ENCODE results near the gene CARD8. TPM values are rescaled to one million over a fixed set of nuclear protein-coding genes. Genes with fewer than 3 reads are reported as not detected.

CARD8 gene
- total RNA-seq, 1 experiment from 2014 or later: 8.7 TPM

DNA sequence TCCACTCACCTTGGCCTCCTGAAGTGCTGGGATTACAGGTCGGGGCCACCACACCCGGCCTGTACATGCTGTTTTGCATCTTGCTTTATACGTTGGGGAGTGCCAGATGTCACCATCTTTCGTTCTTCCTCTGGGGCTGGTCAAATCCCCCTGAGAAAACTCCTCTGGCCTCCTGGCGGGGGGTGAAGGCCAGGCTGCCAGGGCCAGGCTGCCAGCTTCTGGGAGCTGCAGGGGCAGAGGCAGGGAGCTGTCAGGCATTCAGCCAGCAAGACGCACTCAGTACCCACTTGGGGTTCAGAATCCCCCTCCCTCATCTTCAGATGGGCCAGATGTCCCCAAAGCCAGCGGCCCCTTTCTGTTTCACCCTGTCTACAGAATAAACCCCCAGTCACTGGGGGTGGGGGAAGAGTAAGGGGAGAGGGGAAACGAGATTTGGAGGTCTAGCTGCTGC lies 69.1 kb downstream of the CARD8 start:
- Histone ChIP-seq H3K4me1 (ENCODE audit: insufficient read depth, low read length) (peaks cover 11% of the 10 kb centered on the region), H4K20me1 (ENCODE audit: low read length) (no peaks in the 10 kb centered on the region), H3K27me3 (ENCODE audit: low read length) (no peaks in the 10 kb centered on the region), H3K9me3 (ENCODE audit: low read length) (no peaks in the 10 kb centered on the region), H2AFZ (ENCODE audit: low read length) (no peak overlapping the region), H3K36me3 (ENCODE audit: low read depth, low read length) (0 out of 2 replicates have a peak, but pooled peaks cover under 1% of the 10 kb centered on the region), H3F3A (ENCODE audit: low read length, unreplicated experiment) (no peaks in the 10 kb centered on the region), H3K27ac (ENCODE audit: low read length) (no peak overlapping the region), H3K9ac (ENCODE audit: low read length) (no peak overlapping the region), H3K4me3 (ENCODE audit: low read length) (no peak overlapping the region), H3K9me2 (replicated peaks; ENCODE audit: low read length) (no peaks in the 10 kb centered on the region), H3K79me2 (ENCODE audit: low read length) (no peaks in the 10 kb centered on the region), H3K4me2 (ENCODE audit: low read length) (no peak overlapping the region)
- ChIA-PET CTCF (no interaction called here), POLR2A (ENCODE audit: unreplicated experiment) (no interaction called here)
- DNase-seq (no peak), ATAC-seq (no peak)
- no TSS peak for BruUV-seq (replicated peaks)
- TF ChIP-seq EZH2 (IDR thresholded peaks at IDR 0.05; ENCODE audit: low read length, unreplicated experiment) (no peak), EZH2phosphoT487 (IDR thresholded peaks at IDR 0.05; ENCODE audit: borderline replicate concordance, low read length) (no peak)
- TF ChIP-seq, protein P1, sequence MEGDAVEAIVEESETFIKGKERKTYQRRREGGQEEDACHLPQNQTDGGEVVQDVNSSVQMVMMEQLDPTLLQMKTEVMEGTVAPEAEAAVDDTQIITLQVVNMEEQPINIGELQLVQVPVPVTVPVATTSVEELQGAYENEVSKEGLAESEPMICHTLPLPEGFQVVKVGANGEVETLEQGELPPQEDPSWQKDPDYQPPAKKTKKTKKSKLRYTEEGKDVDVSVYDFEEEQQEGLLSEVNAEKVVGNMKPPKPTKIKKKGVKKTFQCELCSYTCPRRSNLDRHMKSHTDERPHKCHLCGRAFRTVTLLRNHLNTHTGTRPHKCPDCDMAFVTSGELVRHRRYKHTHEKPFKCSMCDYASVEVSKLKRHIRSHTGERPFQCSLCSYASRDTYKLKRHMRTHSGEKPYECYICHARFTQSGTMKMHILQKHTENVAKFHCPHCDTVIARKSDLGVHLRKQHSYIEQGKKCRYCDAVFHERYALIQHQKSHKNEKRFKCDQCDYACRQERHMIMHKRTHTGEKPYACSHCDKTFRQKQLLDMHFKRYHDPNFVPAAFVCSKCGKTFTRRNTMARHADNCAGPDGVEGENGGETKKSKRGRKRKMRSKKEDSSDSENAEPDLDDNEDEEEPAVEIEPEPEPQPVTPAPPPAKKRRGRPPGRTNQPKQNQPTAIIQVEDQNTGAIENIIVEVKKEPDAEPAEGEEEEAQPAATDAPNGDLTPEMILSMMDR (conservative IDR thresholded peaks at IDR 0.05; ENCODE audit: low read depth, low read length): no peak
- intact Hi-C loops (cut with micrococcal nuclease): no loop called here

DNA sequence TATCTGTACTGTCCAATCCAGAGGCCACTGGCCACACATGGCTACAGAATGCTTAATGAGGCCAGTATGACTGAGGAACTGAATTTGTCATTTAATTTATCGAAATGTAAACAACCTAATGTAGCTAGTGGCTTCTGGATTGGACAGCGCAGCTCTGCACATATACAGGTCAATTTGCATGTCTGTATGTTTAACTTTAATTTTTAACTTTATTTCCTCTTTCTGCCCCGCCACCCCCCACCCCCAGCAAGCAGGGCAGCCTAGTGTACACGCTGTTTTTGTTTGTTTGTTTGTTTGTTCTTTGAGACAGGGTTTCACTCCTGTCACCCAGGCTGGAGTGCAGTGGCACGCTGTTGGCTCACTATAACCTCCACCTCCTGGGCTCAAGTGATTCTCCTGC lies 69.7 kb downstream of the CARD8 start:
- Histone ChIP-seq H3F3A (ENCODE audit: low read length, unreplicated experiment) (no peaks in the 10 kb centered on the region), H3K9me2 (replicated peaks; ENCODE audit: low read length) (no peaks in the 10 kb centered on the region), H3K36me3 (ENCODE audit: low read depth, low read length) (0 out of 2 replicates have a peak, but pooled peaks cover 4% of the 10 kb centered on the region), H3K4me3 (ENCODE audit: low read length) (no peak overlapping the region), H4K20me1 (ENCODE audit: low read length) (no peaks in the 10 kb centered on the region), H3K9ac (ENCODE audit: low read length) (no peak overlapping the region), H3K79me2 (ENCODE audit: low read length) (no peaks in the 10 kb centered on the region), H3K4me2 (ENCODE audit: low read length) (no peak overlapping the region), H3K27ac (ENCODE audit: low read length) (no peak overlapping the region), H3K9me3 (ENCODE audit: low read length) (no peaks in the 10 kb centered on the region), H2AFZ (ENCODE audit: low read length) (no peak overlapping the region), H3K4me1 (ENCODE audit: insufficient read depth, low read length) (peaks cover 11% of the 10 kb centered on the region), H3K27me3 (ENCODE audit: low read length) (no peaks in the 10 kb centered on the region)
- no TSS peak for BruUV-seq (replicated peaks)
- intact Hi-C loops (cut with micrococcal nuclease): no loop called here
- ChIA-PET POLR2A (ENCODE audit: unreplicated experiment) (no interaction called here), CTCF (no interaction called here)
- no peak for ATAC-seq
- no peak for DNase-seq
- TF ChIP-seq EZH2 (IDR thresholded peaks at IDR 0.05; ENCODE audit: low read length, unreplicated experiment) (no peak), EZH2phosphoT487 (IDR thresholded peaks at IDR 0.05; ENCODE audit: borderline replicate concordance, low read length) (no peak)
- TF ChIP-seq, protein P1 (conservative IDR thresholded peaks at IDR 0.05; ENCODE audit: low read depth, low read length): no peak

DNA sequence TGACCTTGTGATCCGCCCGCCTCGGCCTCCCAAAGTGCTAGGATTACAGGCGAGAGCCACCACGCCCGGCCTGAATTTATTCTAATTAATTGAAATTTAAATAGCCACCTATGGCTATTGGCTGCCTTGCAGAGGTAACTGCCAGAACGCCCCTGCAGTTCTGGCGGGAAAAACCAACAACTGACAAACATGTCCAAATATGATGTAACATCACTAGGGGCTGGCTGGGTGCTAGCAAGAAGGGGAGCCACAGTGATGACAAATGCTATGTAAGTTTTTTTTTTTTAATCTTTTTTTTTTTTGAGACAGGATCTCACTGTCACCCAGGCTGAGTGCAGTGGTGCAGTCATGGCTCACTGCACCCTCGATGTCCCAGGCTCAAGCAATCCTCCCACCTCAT lies 72.4 kb downstream of the CARD8 start:
- Histone ChIP-seq H3K36me3 (ENCODE audit: low read depth, low read length) (0 out of 2 replicates have a peak, but pooled peaks cover 4% of the 10 kb centered on the region), H3K4me1 (ENCODE audit: insufficient read depth, low read length) (no peaks in the 10 kb centered on the region), H3K27me3 (ENCODE audit: low read length) (no peaks in the 10 kb centered on the region), H3K9me3 (ENCODE audit: low read length) (no peaks in the 10 kb centered on the region), H3K4me3 (ENCODE audit: low read length) (no peak overlapping the region), H3K79me2 (ENCODE audit: low read length) (no peaks in the 10 kb centered on the region), H3K9me2 (replicated peaks; ENCODE audit: low read length) (no peaks in the 10 kb centered on the region), H4K20me1 (ENCODE audit: low read length) (no peaks in the 10 kb centered on the region), H2AFZ (ENCODE audit: low read length) (no peak overlapping the region), H3F3A (ENCODE audit: low read length, unreplicated experiment) (no peaks in the 10 kb centered on the region), H3K9ac (ENCODE audit: low read length) (no peak overlapping the region), H3K27ac (ENCODE audit: low read length) (no peak overlapping the region), H3K4me2 (ENCODE audit: low read length) (no peak overlapping the region)
- ATAC-seq: no peak
- DNase-seq: no peak
- TF ChIP-seq EZH2 (IDR thresholded peaks at IDR 0.05; ENCODE audit: low read length, unreplicated experiment): no peak
- TF ChIP-seq EZH2phosphoT487 (IDR thresholded peaks at IDR 0.05; ENCODE audit: borderline replicate concordance, low read length): no peak
- TF ChIP-seq, protein P1 (conservative IDR thresholded peaks at IDR 0.05; ENCODE audit: low read depth, low read length): no peak
- ChIA-PET POLR2A (ENCODE audit: unreplicated experiment) (no interaction called here), CTCF (no interaction called here)
- intact Hi-C loops (cut with micrococcal nuclease): no loop called here
- no TSS peak for BruUV-seq (replicated peaks)
